Activated B cell treated with CpG ODN at 0.5 μM for 24 hours (primary cell): Measurements from ENCODE around the gene PLEKHF1. TPM values are rescaled to one million over a fixed set of nuclear protein-coding genes. Genes with fewer than 3 reads are reported as not detected.

ENCODE experiments used
- ATAC-seq: fragments of 200-7000 bp; cut with Tn5 transposase; one replicate; pipeline ENCODE4 v1.10.0; 2021; ENCODE audit warnings: low read depth, mild to moderate bottlenecking, moderate library complexity
- CTCF ChIA-PET: fragments of 350-600 bp; sonication (Branson Sonifier 250); formaldehyde crosslinking; loops from one replicate; lab custom pipeline; 2021; ENCODE audit warnings: antibody characterized with exemption; lab: Charles Lee
- POLR2A ChIA-PET: fragments of 350-600 bp; sonication (Branson Sonifier 250); formaldehyde crosslinking; loops from one replicate; lab custom pipeline; 2021; ENCODE audit warnings: antibody characterized with exemption; lab: Charles Lee
- DNase-seq: peaks from one replicate; pipeline ENCODE4 v3.0.0; 2022
- H3K27ac Mint-ChIP-seq: one replicate; pipeline ENCODE4 v1.8.0; 2020; ENCODE audit warnings: mixed read lengths
- H3K27me3 Mint-ChIP-seq: one replicate; pipeline ENCODE4 v1.8.0; 2021; ENCODE audit warnings: mixed read lengths
- H3K36me3 Mint-ChIP-seq: one replicate; pipeline ENCODE4 v1.8.0; 2021; ENCODE audit warnings: low read depth, mixed read lengths
- H3K4me1 Mint-ChIP-seq: one replicate; pipeline ENCODE4 v1.8.0; 2021; ENCODE audit warnings: mixed read lengths
- H3K4me3 Mint-ChIP-seq: one replicate; pipeline ENCODE4 v1.8.0; 2020; ENCODE audit warnings: mild to moderate bottlenecking, mixed read lengths
- H3K9me3 Mint-ChIP-seq: one replicate; pipeline ENCODE4 v1.8.0; 2020; ENCODE audit warnings: mixed read lengths
- CTCF ChIP-seq: fragments of 200-600 bp; IDR thresholded peaks from one replicate; pipeline ENCODE4 v1.8.0; 2022; ENCODE audit warnings: antibody characterized with exemption, mild to moderate bottlenecking
- intact Hi-C: fragments of 100-400 bp; cut with micrococcal nuclease; formaldehyde crosslinking; loops from one replicate; pipeline ENCODE4 v1.15.1; 2024
- total RNA-seq: library from RNA; stranded (reverse); gene quantifications from 2 replicates; pipeline ENCODE4 v1.2.3, GENCODE V29; 2022

PLEKHF1 gene
- total RNA-seq, 1 donor from 2014 or later, result 5.5 TPM

- no peak for ATAC-seq
- H3K27ac Mint-ChIP-seq, result no peak overlapping the region
Observed at GRCh38 chr19:29677001-29677817, 11.9 kb downstream of the PLEKHF1 start.

GRCh38 chr19:29678484-29679106 is 13.3 kb downstream of the PLEKHF1 start:
- Mint-ChIP-seq H3K4me1 (peaks cover 37% of the 10 kb centered on the region), H3K27me3 (no peaks in the 10 kb centered on the region), H3K36me3 (peaks cover 5% of the 10 kb centered on the region), H3K4me3 (no peak overlapping the region), H3K27ac (no peak overlapping the region), H3K9me3 (no peaks in the 10 kb centered on the region)
- POLR2A ChIA-PET, result interaction anchor here (0.7 to 1.2 kb wide), 3 partner anchors 13 to 72 kb away, joined by 3 to 4 read pairs (median 3); partner anchors contain the start of gene POP4
- no peak for DNase-seq
- no peak for ATAC-seq
- TF ChIP-seq CTCF, result no peak
- CTCF ChIA-PET, result interaction anchor here (1.1 to 2.1 kb wide), 4 partner anchors 13 to 68 kb away, joined by 3 to 4 read pairs (median 4); partner anchors contain the start of gene PLEKHF1
- intact Hi-C loops, result no loop called here

More at GRCh38 chr19:29677001-29677817, 11.9 kb downstream of the PLEKHF1 start:
- intact Hi-C loops, result no loop called here
- H3K4me1 Mint-ChIP-seq, result peaks cover 51% of the 10 kb centered on the region
- H3K27me3 Mint-ChIP-seq, result no peaks in the 10 kb centered on the region
- no peaks in the 10 kb centered on the region for H3K9me3 Mint-ChIP-seq
- DNase-seq, result no peak
- ChIA-PET CTCF (interaction anchor here (1.3 to 2.1 kb wide), 3 partner anchors 12 to 67 kb away, joined by 3 to 4 read pairs (median 4); partner anchors contain the start of gene PLEKHF1), POLR2A (interaction anchor here (1.5 kb wide), 1 partner anchor 71 kb away, joined by 4 read pairs; the partner anchor contains the start of gene POP4)
- no peak overlapping the region for H3K4me3 Mint-ChIP-seq
- TF ChIP-seq CTCF, result no peak
- peaks cover 5% of the 10 kb centered on the region for H3K36me3 Mint-ChIP-seq

- intact Hi-C loops, result loop anchor here (1.0 to 2.0 kb wide), 3 partner anchors 7 to 263 kb away; partner anchors contain the start of genes PLEKHF1 and URI1
- Mint-ChIP-seq H3K4me3 (no peak overlapping the region), H3K27me3 (no peaks in the 10 kb centered on the region), H3K27ac (peak overlapping the region; percentile 56), H3K9me3 (no peaks in the 10 kb centered on the region), H3K4me1 (peaks cover 33% of the 10 kb centered on the region), H3K36me3 (peaks cover 5% of the 10 kb centered on the region)
- DNase-seq, result no peak
- POLR2A ChIA-PET, result interaction anchor here (1.2 to 3.1 kb wide), 2 partner anchors 14 to 74 kb away, joined by 4 to 13 read pairs; partner anchors contain the start of gene POP4
- no peak for TF ChIP-seq CTCF
- no peak for ATAC-seq
- CTCF ChIA-PET, result no interaction called here
Observed at GRCh38 chr19:29679598-29680210, 14.4 kb downstream of the PLEKHF1 start.

- Mint-ChIP-seq H3K4me1 (peaks cover 33% of the 10 kb centered on the region), H3K27ac (peak overlapping the region; percentile 79), H3K27me3 (no peaks in the 10 kb centered on the region), H3K9me3 (no peaks in the 10 kb centered on the region), H3K36me3 (peaks cover 4% of the 10 kb centered on the region), H3K4me3 (peak overlapping the region; percentile 60)
- ATAC-seq, result peak; percentile 97
- peak; percentile 55 for DNase-seq
- TF ChIP-seq CTCF, result no peak
- intact Hi-C loops, result loop anchor here (1.0 to 2.0 kb wide), 3 partner anchors 8 to 262 kb away; partner anchors contain the start of genes PLEKHF1 and URI1
- ChIA-PET POLR2A (interaction anchor here (2.3 to 3.1 kb wide), 2 partner anchors 8 to 74 kb away, joined by 9 to 13 read pairs; partner anchors contain the start of gene POP4), CTCF (no interaction called here)
Observed at GRCh38 chr19:29680447-29680846, 15.2 kb downstream of the PLEKHF1 start.
